PC-9 (cell line): ENCODE measurements around the gene CCDC192. TPM values are rescaled to one million over a fixed set of nuclear protein-coding genes. Genes with fewer than 3 reads are reported as not detected.
A peak's percentile ranks its signal among the peaks of the same experiment; 100 is the strongest.

Source experiments
- BruUV-seq: library from RNA; stranded (reverse); fragments of 400-500 nt; replicated peaks from 2 replicates; lab custom pipeline; 2021; lab: Mats Ljungman, UMichigan
- CTCF ChIA-PET: fragments of 300-600 bp; sonication (Branson Sonifier 250); formaldehyde crosslinking; loops from one replicate; lab custom pipeline; 2022; ENCODE audit warnings: antibody characterized with exemption; lab: Charles Lee
- POLR2A ChIA-PET: fragments of 300-600 bp; sonication (Branson Sonifier 250); formaldehyde crosslinking; loops from one replicate; lab custom pipeline; 2022; ENCODE audit warnings: antibody characterized with exemption; ENCODE audit not compliant: unreplicated experiment; lab: Charles Lee
- DNase-seq, 2 experiments: peaks; one replicate each; pipeline versions ENCODE4 v3.0.0 to v3.0.0-alpha.2; 2015 to 2022; ENCODE audit warnings: mixed read lengths in 1 of 2
- H2AFZ ChIP-seq: fragments of 200-600 bp; sonication (generic); 2 replicates; pipeline ENCODE4 v1.8.1; 2017; ENCODE audit warnings: antibody characterized with exemption
- H3F3A ChIP-seq: fragments of 200-600 bp; sonication (generic); 2 replicates; pipeline ENCODE4 v1.8.1; 2017; ENCODE audit warnings: antibody characterized with exemption, mild to moderate bottlenecking, low read depth; ENCODE audit not compliant: insufficient read depth
- H3K27ac ChIP-seq: fragments of 200-600 bp; sonication (generic); 2 replicates; pipeline ENCODE4 v1.6.1; 2016; ENCODE audit warnings: mixed run types
- H3K27me3 ChIP-seq: fragments of 200-600 bp; sonication (generic); 2 replicates; pipeline ENCODE4 v1.6.1; 2016; ENCODE audit warnings: low read depth, mixed run types; ENCODE audit not compliant: insufficient read depth
- H3K36me3 ChIP-seq: fragments of 200-600 bp; sonication (generic); 2 replicates; pipeline ENCODE4 v1.6.1; 2016; ENCODE audit warnings: low read depth, mixed run types
- H3K4me1 ChIP-seq: fragments of 200-600 bp; sonication (generic); replicated peaks from 2 replicates; pipeline ENCODE4 v1.6.1; 2016; ENCODE audit warnings: mixed run types; ENCODE audit not compliant: insufficient read depth
- H3K4me2 ChIP-seq: fragments of 200-600 bp; sonication (generic); 2 replicates; pipeline ENCODE4 v1.6.1; 2017; ENCODE audit warnings: mixed run types
- H3K4me3 ChIP-seq: fragments of 200-600 bp; sonication (generic); 2 replicates; pipeline ENCODE4 v1.6.1; 2016; ENCODE audit warnings: mixed run types
- H3K79me2 ChIP-seq: fragments of 200-600 bp; sonication (generic); 2 replicates; pipeline ENCODE4 v1.6.1; 2017; ENCODE audit warnings: low read depth, mixed run types
- H3K9me2 ChIP-seq: fragments of 200-600 bp; sonication (generic); 2 replicates; pipeline ENCODE4 v1.8.1; 2017; ENCODE audit warnings: mild to moderate bottlenecking; ENCODE audit not compliant: insufficient read depth
- H3K9me3 ChIP-seq: fragments of 200-600 bp; sonication (generic); 2 replicates; pipeline ENCODE4 v1.8.1; 2016; ENCODE audit warnings: low read depth; ENCODE audit not compliant: insufficient read depth
- H4K20me1 ChIP-seq: fragments of 200-600 bp; sonication (generic); 2 replicates; pipeline ENCODE4 v1.8.1; 2017; ENCODE audit not compliant: insufficient read depth
- CTCF ChIP-seq: fragments of 200-600 bp; sonication (generic); conservative IDR thresholded peaks from 2 replicates; pipeline ENCODE4 v1.6.1; 2017; ENCODE audit warnings: mixed run types, antibody characterized with exemption, mild to moderate bottlenecking, moderate library complexity
- EZH2 ChIP-seq: fragments of 200-600 bp; sonication (generic); IDR thresholded peaks from 2 replicates; pipeline ENCODE4 v1.8.0; 2017; ENCODE audit warnings: antibody characterized with exemption, low read depth
- intact Hi-C: fragments of 100-400 bp; cut with micrococcal nuclease; formaldehyde crosslinking; loops from one replicate; pipeline ENCODE4 v1.10.0; 2022; ENCODE audit not compliant: unreplicated experiment
- total RNA-seq: library from RNA; stranded (reverse); gene quantifications from 2 replicates; pipeline ENCODE4 v1.2.3, GENCODE V29; 2021

CCDC192 gene
- total RNA-seq, 1 experiment from 2014 or later, result not detected

DNA sequence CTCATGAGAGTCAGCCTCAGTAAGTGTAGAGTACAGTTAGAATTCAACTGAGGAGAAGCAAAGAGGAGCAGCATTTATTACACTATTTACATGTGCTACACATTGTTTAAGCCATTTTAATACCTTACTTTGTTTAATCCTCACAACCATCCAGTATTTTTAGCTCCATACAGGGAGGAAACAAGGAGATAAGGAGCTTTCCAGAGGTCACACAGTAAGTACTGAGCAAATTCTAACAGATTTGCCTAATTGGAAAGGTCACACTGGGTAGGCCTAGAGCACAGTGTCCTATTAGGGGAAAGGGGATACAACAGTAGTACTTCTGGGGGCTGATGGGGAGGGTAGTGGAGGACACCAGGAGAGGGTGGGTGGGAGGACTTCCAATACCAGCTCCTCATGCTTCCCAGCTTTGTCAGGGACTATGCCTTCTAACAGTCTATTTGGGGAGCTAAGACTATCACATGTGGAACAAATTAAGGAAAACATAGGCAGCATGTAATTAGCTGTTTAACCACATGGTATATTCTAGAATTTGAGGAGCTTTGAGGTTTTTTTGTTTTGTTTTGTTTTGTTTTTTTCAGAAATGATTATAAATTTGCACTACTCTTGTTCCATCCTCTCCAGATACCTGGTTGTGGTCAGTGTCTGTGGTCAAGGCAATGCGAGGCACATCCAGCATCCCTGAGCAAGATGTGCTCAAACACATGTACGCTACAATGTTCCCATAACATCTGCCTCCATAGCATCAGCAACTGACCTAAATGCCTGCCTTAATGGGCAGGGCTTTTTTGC lies 284.4 kb downstream of the CCDC192 start:
- Histone ChIP-seq H3K9me3 (peaks cover 14% of the 10 kb centered on the region), H2AFZ (peak overlapping the region; percentile 71; the same call in 1 of the 2 replicates), H3K4me2 (peak overlapping the region; percentile 30), H3K36me3 (peaks cover 3% of the 10 kb centered on the region; the same call in 1 of the 2 replicates), H3K27ac (no peak overlapping the region), H3K79me2 (no peaks in the 10 kb centered on the region), H3K4me1 (peaks cover 14% of the 10 kb centered on the region), H4K20me1 (no peaks in the 10 kb centered on the region), H3K4me3 (no peak overlapping the region), H3F3A (peaks cover 11% of the 10 kb centered on the region), H3K27me3 (no peaks in the 10 kb centered on the region), H3K9me2 (no peaks in the 10 kb centered on the region)
- POLR2A ChIA-PET, result interaction anchor here (0.5 to 0.6 kb wide), 2 partner anchors 42 to 424 kb away, joined by 4 to 5 read pairs; no protein-coding TSS in a partner anchor
- TF ChIP-seq EZH2 (no peak), CTCF (no peak)
- intact Hi-C loops, result loop anchor here (2.0 to 5.0 kb wide), 3 partner anchors 50 to 110 kb away; partner anchors contain the start of gene SLC12A2
- CTCF ChIA-PET, result no interaction called here
- no peak for DNase-seq
- no TSS peak for BruUV-seq

DNA sequence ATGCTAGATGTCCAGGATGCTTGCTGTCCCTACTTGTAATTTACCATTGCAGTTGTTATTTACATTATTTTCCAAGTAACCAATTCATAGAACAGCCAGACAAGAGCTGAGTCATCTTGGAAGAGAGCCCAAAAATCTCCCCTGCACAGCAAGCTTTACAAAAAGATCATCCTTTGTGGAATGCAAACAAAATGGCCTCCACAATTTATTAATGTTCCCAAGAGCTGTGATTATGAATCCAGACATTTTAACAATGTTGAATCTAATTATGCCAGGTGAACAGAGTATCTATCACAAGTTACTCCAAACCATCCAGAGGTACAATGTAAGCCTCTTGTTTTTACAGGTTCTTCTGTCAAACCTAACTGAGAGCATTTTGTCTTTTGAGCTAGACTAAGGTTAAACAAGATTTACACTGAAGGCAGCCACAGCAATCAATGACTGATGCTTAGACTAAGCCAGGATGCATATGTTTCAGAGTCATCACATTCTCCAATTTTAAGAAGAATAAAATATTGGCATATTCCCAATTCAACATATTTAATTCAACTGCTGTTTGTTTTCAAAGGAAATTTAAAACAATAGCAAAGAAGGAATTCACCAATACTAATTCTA lies 285.1 kb downstream of the CCDC192 start:
- Histone ChIP-seq H3K9me3 (peaks cover 14% of the 10 kb centered on the region), H3K4me3 (no peak overlapping the region), H3K79me2 (no peaks in the 10 kb centered on the region), H3K4me1 (peaks cover 14% of the 10 kb centered on the region), H3K27me3 (no peaks in the 10 kb centered on the region), H3K4me2 (peak overlapping the region; percentile 30), H3F3A (peaks cover 11% of the 10 kb centered on the region), H3K27ac (peak overlapping the region; percentile 49), H2AFZ (peak overlapping the region; percentile 71), H4K20me1 (no peaks in the 10 kb centered on the region), H3K36me3 (peaks cover 3% of the 10 kb centered on the region; the same call in 1 of the 2 replicates), H3K9me2 (no peaks in the 10 kb centered on the region)
- ChIA-PET POLR2A (interaction anchor here (0.5 kb wide), 1 partner anchor 43 kb away, joined by 4 read pairs; no protein-coding TSS in a partner anchor), CTCF (no interaction called here)
- TF ChIP-seq CTCF (no peak), EZH2 (no peak)
- no TSS peak for BruUV-seq
- peak; percentile 53 to 81 for DNase-seq
- intact Hi-C loops, result loop anchor here (2.0 to 5.0 kb wide), 3 partner anchors 51 to 111 kb away; partner anchors contain the start of gene SLC12A2

Other genes with a start within 250 kb of the CCDC192 start
- 43.2 and 43.7 TPM in 2 replicates for gene PRRC1, start 185.8 kb upstream of the CCDC192 start, total RNA-seq
- gene CTXN3, start 54.3 kb upstream of the CCDC192 start, total RNA-seq, result not detected in 2 replicates